Psoas muscle (tissue), 8 donors: ENCODE measurements around the gene CACNA2D4. TPM values are rescaled to one million over a fixed set of nuclear protein-coding genes. Genes with fewer than 3 reads are reported as not detected.
"Not testable (repeated sequence)": the region's sequence is repeated elsewhere in the genome, so short reads cannot be mapped to it uniquely, and the experiment has no call there.

Experiments
- ATAC-seq, 4 donors: fragments of 200-7000 bp; cut with Tn5 transposase; one replicate each; pipeline ENCODE4 v1.9.1; 2020; ENCODE audit warnings: moderate library complexity in 3 of 4, mild to moderate bottlenecking in 2 of 4
- DNase-seq, 2 donors: peaks; one replicate each; pipeline ENCODE4 v3.0.0-alpha.2; 2020
- H3K27ac ChIP-seq: fragments of 200-600 bp; one replicate; pipeline ENCODE4 v1.8.0; 2022
- H3K27me3 ChIP-seq, 3 donors: fragments of 200-600 bp in 1 of 3; one replicate each; pipeline versions ENCODE4 v1.6.1 to v1.8.0; 2013 to 2022; ENCODE audit warnings: low read length in 2 of 3, mild to moderate bottlenecking in 2 of 3, moderate library complexity in 1 of 3; ENCODE audit not compliant: insufficient read depth in 3 of 3
- H3K36me3 ChIP-seq, 2 donors: fragments of 200-600 bp in 1 of 2; one replicate each; pipeline versions ENCODE4 v1.6.1 to v1.8.0; 2013 to 2022; ENCODE audit warnings: low read depth in 1 of 2, mild to moderate bottlenecking in 1 of 2, moderate library complexity in 1 of 2; ENCODE audit not compliant: insufficient read depth in 1 of 2
- H3K4me1 ChIP-seq: fragments of 200-600 bp; one replicate; pipeline ENCODE4 v1.8.0; 2022
- H3K4me3 ChIP-seq: fragments of 200-600 bp; one replicate; pipeline ENCODE4 v1.8.0; 2022; ENCODE audit warnings: mild to moderate bottlenecking
- H3K9me3 ChIP-seq: fragments of 200-600 bp; one replicate; pipeline ENCODE4 v1.8.0; 2022
- WGBS, 3 donors: extraction: QIAGEN DNeasy Blood & Tissue Kit; methylation state at CpG; one replicate each; pipeline versions ENCODE4 v1.1.6 to v1.1.7; 2013; 5-methylcytosine and 5-hydroxymethylcytosine counted together
- intact Hi-C, 2 donors: fragments of 100-400 bp; cut with DNase I; formaldehyde crosslinking; loops; one replicate each; pipeline versions ENCODE4 v1.11.0 to v1.14.2; 2022
- polyA plus RNA-seq, 3 donors: library from polyadenylated mRNA; stranded (reverse); fragments of 200-250 nt; gene quantifications; one replicate each; pipeline ENCODE4 v1.2.3, GENCODE V29; 2013
- total RNA-seq, 4 donors: library from RNA; stranded (reverse); fragmentation: NEBNext Ultra II Directional in 2 of 4; extraction: Animal tissue kit (Norgen Biotek cat#: 25700) in 2 of 4; gene quantifications; one replicate each; pipeline versions ENCODE4 v1.2.1 to v1.2.4, GENCODE V29; 2021 to 2023
- TF ChIP-seq, protein P1 (sequence below): fragments of 200-600 bp; IDR thresholded peaks from one replicate; pipeline ENCODE4 v1.8.0; 2022; ENCODE audit warnings: antibody characterized with exemption
- donor health status: healthy with polysubstance abuse.
- donor health status: DM: no; HTN: no; CAD: no; lungs with moderate emphysema.
- donor health status: Bipolar disorder and iron deficiency.
- donor health status: healthy.
- donor health status: DM: yes; HTN: yes; CAD: no.
- donor health status: DM: no; HTN: no; CAD: no.
- donor health status: DM: no; HTN: no; CAD: no.
- donor health status: DM: yes; HTN: yes; CAD: no.

Gene CACNA2D4
- total and polyA plus RNA-seq, 7 donors: 0.74 to 1.8 (median 0.93) TPM

DNA sequence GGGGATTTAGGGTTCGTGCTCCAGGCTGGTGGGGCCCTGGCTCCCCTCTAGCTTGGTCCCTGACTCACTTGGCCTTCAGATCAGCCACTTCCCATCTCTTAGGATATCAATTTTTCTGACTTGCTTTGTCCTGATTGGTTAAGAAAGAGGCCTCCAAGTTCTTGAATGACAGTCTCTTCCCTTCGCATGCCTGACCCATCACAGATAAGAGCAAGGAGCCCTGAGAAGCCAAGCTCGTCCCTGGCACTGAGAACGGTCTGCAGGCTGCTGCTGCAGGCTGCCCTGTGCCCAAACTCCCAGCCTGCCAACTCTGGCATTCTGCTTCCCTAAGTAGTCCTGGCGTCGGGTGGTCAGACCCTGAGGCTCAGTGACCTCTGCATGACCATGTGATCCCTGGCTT lies 98.9 kb downstream of the CACNA2D4 start:
- no peak for ATAC-seq
- Histone ChIP-seq H3K27ac (no peak overlapping the region), H3K36me3 (no peaks in the 10 kb centered on the region), H3K4me3 (no peak overlapping the region), H3K27me3 (peaks cover 0 to 49% (median 22%) of the 10 kb centered on the region in 3 donors), H3K9me3 (no peaks in the 10 kb centered on the region), H3K4me1 (no peaks in the 10 kb centered on the region)
- whole genome bisulfite sequencing, 3 donors: 30 to 44% (median 33%) methylated on average over 6 of the region's 6 CpGs
- no peak for DNase-seq
- intact Hi-C loops: no loop called here
- TF ChIP-seq, protein P1, sequence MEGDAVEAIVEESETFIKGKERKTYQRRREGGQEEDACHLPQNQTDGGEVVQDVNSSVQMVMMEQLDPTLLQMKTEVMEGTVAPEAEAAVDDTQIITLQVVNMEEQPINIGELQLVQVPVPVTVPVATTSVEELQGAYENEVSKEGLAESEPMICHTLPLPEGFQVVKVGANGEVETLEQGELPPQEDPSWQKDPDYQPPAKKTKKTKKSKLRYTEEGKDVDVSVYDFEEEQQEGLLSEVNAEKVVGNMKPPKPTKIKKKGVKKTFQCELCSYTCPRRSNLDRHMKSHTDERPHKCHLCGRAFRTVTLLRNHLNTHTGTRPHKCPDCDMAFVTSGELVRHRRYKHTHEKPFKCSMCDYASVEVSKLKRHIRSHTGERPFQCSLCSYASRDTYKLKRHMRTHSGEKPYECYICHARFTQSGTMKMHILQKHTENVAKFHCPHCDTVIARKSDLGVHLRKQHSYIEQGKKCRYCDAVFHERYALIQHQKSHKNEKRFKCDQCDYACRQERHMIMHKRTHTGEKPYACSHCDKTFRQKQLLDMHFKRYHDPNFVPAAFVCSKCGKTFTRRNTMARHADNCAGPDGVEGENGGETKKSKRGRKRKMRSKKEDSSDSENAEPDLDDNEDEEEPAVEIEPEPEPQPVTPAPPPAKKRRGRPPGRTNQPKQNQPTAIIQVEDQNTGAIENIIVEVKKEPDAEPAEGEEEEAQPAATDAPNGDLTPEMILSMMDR: no peak

DNA sequence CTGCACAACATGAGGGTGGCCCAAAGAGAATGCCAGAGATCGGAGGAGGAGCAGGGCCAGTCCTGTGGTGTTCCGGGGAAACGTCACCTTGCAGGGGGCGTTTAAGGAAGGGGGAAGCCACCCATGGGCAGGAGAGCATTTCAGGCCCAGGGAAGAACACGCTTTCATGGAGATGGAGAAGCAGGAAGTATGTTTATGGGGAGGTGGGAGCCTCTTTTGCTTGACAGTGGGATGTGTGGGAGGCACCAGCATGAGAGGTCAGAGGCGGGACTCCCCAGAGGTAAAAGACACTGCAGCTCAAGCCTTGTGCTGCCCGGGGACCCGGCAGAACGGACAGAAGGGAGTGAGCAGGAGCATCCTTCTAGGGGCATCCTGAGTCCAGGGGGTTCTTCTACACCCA lies 99.4 kb downstream of the CACNA2D4 start:
- Histone ChIP-seq H3K9me3 (no peaks in the 10 kb centered on the region), H3K27ac (no peak overlapping the region), H3K4me3 (no peak overlapping the region), H3K36me3 (no peaks in the 10 kb centered on the region), H3K27me3 (peaks cover 0 to 50% (median 22%) of the 10 kb centered on the region in 3 donors), H3K4me1 (no peaks in the 10 kb centered on the region)
- TF ChIP-seq, protein P1: no peak
- WGBS, 3 donors: 65 to 81% (median 77%) methylated on average over 9 of the region's 9 CpGs
- no peak for DNase-seq
- ATAC-seq: no peak
- intact Hi-C loops: no loop called here

DNA sequence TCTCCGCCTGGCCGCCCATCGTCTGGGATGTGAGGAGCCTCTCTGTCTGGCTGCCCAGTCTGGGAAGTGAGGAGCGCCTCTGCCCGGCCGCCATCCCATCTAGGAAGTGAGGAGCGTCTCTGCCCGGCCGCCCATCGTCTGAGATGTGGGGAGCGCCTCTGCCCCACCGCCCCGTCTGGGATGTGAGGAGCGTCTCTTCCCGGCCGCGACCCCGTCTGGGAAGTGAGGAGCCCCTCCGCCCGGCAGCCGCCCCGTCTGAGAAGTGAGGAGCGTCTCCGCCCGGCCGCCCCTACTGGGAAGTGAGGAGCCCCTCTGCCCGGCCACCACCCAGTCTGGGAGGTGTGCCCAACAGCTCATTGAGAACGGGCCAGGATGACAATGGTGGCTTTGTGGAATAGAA lies 100.5 kb downstream of the CACNA2D4 start:
- ATAC-seq, H3K4me3 ChIP-seq, DNase-seq, intact Hi-C loops, H3K36me3 ChIP-seq, H3K9me3 ChIP-seq, H3K4me1 ChIP-seq, H3K27ac ChIP-seq: not testable (repeated sequence)
- WGBS, 3 donors: 87 to 93% (median 88%) methylated on average over 18 to 26 of the region's 28 CpGs
- H3K27me3 ChIP-seq: peaks cover 0 to 44% (median 22%) of the 10 kb centered on the region in 3 donors

DNA sequence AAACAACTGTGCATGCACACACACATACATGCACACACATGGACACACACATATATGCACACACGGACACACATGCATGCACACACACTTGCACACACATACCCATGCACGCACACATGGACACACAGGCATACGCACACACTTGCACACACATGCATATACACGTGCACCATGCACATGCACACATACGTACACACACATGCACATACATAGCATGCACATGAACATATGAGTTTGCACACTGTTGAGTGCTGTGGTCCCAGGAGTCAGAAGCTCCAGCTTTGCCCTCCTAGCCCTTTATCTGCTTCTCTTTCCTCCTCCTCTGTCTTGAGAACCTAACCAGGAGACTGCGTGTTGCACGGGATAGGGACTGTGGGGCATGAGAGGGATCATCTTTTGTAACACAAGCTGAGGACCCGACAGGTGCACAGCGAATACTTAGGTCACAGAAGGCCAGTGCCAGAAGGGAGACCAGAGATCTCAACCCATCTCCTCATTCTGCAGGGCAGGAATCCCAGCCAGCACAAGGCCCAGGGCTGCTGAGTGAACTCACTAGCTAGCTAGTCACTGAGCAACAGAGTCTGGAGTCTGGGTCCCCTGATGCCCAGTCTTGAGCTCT lies 101.6 kb downstream of the CACNA2D4 start:
- Histone ChIP-seq H3K4me1 (no peaks in the 10 kb centered on the region), H3K36me3 (no peaks in the 10 kb centered on the region), H3K27me3 (peaks cover 0 to 33% (median 17%) of the 10 kb centered on the region in 3 donors), H3K9me3 (no peaks in the 10 kb centered on the region), H3K4me3 (no peak overlapping the region), H3K27ac (no peak overlapping the region)
- TF ChIP-seq, protein P1: no peak
- DNase-seq: no peak
- WGBS, 3 donors: 78 to 87% (median 81%) methylated on average over 9 of the region's 9 CpGs
- intact Hi-C loops: no loop called here
- ATAC-seq: peak in 1 of 4 donors; percentile 67

DNA sequence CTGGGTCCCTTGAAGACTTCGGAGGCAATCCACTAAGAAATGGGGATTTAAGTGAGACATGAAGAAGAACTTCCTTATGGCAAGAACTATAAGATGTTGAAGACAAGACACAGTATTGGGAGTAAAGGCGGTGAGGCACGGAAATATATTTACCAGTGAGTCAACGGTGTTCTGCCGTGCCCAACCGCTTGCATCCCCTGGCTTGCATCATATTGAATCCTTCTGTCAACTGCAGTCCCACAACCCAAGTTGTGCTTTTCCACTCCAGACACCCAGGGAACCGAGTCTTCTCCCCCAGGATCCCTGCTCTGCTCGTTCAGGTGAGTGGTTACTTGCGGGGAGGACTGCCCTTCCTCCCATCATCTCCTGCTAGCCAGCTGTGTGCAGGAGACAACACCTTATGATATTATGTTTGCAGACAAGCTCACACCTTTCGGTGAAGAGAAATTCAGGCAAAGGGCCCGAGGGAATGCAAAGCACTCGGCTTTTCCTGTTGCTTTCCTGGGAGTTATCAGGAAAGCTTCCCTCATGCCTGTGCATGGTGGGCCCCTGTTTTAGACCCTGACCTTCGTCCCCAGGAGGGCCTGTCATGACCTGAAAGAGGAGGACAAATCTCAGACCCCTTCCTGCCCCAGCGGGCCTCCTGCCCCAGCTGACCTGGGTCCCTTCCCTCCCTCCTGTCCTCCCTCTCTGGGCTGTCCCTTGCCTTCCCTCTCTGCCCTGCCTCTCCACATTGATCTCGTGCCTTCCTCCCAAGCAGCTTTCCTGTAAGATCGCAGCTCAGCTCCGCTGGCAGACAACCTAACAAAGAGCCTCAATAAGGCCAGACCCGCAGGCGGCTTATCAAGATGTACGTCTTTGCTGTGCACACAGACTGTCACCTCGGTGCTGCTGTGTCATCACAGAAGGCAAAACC lies 102.4 kb downstream of the CACNA2D4 start:
- intact Hi-C loops: no loop called here
- TF ChIP-seq, protein P1: no peak
- no peaks in the 10 kb centered on the region for H3K36me3 ChIP-seq
- no peak overlapping the region for H3K27ac ChIP-seq
- WGBS, 3 donors: 63 to 72% (median 68%) methylated on average over 21 of the region's 21 CpGs
- no peaks in the 10 kb centered on the region for H3K4me1 ChIP-seq
- H3K9me3 ChIP-seq: no peaks in the 10 kb centered on the region
- DNase-seq (no peak), ATAC-seq (no peak)
- peaks cover 0 to 25% (median 10%) of the 10 kb centered on the region in 3 donors for H3K27me3 ChIP-seq
- H3K4me3 ChIP-seq: no peak overlapping the region
